Fibroblast of upper back skin (primary cell): Measurements from ENCODE around the gene LIFR.
A peak's percentile ranks its signal among the peaks of the same experiment; 100 is the strongest.

Source experiments
- DNase-seq: peaks from one replicate; pipeline ENCODE4 v3.0.0-alpha.2; 2013

Gene LIFR

DNA sequence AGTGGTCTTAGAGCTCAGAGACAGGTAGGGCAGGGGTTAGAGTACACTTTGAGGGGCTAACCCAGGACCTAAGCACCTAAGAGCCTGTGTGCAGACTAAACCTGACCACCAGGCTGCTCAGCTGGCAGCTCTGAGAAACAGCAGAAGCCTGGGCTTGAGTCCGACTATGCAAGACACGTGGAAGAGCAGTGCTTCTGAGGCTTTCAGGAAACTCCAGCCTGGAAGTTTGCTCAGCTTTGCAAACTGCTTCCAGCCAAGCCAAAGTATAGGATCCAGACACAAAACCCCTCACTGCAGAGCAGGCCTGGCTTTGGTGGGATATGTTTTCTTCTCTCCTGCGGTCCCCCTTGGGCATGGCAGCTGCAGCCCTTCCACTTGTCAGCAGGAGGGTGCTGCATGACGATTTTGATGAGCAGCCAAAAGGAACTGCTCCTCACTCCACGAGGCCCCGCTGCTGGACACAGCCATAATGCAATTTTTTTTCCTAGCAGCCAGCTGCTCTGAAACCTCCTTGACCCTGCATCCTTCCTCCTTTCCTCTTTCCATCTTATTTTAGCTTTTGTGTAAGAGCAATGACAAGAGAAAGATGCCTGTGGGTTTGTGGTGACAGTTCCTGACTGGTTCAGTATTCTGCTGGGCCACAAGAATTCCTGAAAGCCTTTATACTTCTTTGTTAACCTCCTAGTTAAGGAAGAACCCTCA, 123.1 kb downstream of the LIFR start:
- peak; percentile 97 for DNase-seq

DNA sequence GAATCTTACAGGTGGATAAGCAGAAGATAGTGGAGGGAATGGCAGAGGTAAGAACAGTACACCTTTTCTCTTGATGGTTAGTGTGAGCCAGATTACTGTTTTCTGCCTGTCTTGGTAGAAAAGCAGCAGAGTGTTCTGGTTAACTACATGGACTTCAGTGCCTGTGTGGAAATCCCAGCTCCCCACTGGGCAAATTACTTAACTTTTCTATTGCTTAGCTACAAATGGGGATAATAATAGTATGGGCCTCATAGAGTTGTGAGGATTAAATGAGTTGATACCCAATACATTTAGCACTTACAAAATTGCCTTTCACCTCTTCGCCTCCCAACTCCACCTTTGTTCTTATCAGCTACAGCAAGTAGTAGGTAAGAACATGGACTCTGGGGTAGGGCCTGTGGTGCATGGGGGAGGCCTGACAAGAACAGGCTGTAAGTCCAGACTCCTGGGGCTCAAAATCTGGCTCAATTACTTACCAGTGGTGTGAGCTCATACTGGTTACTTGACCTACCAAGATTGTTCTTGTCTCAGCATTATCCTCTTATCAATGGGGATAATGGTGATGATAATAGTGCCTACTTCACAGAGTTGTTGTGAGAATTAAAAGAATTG, 125.1 kb downstream of the LIFR start:
- DNase-seq: no peak

DNA sequence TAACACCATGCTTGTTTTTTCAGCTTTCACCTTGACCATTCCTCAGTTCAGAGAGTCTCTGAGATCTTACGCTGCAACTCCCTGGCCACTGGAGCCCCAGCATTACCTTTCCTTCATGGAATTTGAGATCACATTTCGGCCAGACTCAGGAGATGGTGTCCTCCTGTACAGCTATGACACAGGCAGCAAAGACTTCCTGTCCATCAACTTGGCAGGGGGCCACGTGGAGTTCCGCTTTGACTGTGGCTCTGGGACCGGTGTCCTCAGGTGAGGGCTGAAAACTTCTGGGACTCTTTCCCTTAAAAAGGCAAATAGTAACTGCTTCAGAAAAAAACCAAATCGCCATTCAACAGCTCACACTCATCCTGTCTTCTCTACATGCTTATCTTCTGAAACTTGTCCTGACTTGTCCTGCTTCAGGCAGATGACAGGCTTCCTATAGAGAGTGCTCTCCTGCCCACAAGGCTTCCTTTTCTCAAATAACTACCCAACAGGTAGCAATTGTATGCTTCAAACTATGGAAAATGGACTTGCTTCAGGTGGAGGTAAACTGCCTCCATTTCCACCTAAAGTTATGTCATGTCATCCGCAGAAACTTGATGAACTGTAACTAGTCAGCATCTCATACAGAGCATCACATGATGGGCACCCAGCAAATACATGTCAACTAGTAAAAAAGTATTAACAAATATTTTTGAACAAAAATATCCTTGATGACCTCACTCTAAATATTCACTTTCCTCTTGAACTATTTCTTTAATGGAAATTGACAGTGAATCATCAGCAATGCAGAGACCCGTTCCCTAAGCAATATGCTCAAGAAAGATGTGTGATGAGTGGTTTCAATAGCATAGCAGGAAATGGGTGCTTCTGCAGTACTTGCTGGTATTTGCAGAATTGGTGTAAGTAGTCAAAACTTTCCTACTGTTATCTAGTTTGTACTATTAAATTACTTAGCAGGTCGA, 129.2 kb downstream of the LIFR start:
- peak; percentile 75 for DNase-seq

DNA sequence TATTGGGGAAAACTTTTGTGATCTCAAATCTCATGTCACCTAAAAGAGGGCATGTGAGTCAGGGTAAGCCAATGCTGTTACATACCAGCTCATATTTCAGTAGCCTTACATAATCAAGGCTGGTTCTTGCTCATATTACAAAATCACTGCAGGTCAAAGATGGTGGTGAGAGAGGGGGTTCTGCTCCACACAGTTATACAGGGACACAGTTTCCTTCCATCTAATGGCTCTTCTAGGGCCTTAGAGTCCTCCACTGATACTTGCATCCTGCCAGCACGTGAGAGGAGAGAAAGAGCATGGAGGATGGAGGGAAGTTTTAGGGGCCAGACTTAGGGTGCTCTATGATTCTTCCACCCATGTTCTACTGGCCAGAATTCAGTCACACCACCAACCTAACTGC, 130.0 kb downstream of the LIFR start:
- peak; percentile 63 for DNase-seq
